ENCODE data around the gene FBXO21. TPM values are rescaled to one million over a fixed set of nuclear protein-coding genes. Genes with fewer than 3 reads are reported as not detected.
A peak's percentile ranks its signal among the peaks of the same experiment; 100 is the strongest.

FBXO21 gene
- total RNA-seq, 2 experiments from 2014 or later, result 34.4 to 60.8 TPM

DNA sequence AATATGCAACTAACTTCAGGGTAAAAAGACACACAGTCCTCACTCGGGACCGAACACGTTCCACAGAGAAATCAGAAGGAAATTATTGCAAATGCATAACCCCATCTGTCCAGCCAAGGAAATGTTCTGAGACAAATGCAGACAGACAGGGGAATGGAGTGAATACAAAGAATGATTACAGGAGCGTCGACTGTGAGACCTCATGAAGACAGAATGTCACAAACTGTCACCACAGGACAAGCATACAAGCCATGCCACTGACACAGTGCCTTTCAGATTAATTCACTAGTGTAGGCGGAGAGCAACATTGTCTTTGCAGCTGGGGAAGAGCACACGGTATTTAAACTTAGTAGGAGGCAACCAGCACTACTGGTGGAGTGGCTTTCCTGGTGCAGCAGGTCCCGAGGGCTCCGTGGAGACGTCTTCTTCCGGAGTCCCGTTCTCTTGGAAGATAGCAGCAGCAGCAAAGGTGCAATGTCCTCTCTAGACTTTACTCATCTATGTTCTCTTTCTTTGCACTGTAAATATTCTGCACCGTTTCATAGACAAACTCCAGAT lies 44.6 kb downstream of the FBXO21 start:
- H4K20me1 ChIP-seq (ENCODE audit: insufficient read depth, low read length), result no peaks in the 10 kb centered on the region; the same call in 1 of the 2 replicates
- no peaks in the 10 kb centered on the region for H3K9me3 ChIP-seq (ENCODE audit: low read length)
- H3K36me3 ChIP-seq (ENCODE audit: insufficient read depth, low read length), result peaks cover 62% of the 10 kb centered on the region
- H3K4me1 ChIP-seq (ENCODE audit: insufficient read depth, low read length, poor library complexity, severe bottlenecking), result no peaks in the 10 kb centered on the region
- no peak overlapping the region for H2AFZ ChIP-seq (ENCODE audit: low read length)
- no peaks in the 10 kb centered on the region for H3K9me2 ChIP-seq (ENCODE audit: insufficient read depth, low read length)
- intact Hi-C loops (cut with micrococcal nuclease; ENCODE audit: unreplicated experiment), result no loop called here
- TF ChIP-seq EZH2phosphoT487 (IDR thresholded peaks at IDR 0.05; ENCODE audit: borderline replicate concordance, low read depth, low read length), result no peak
- TF ChIP-seq, protein P1, sequence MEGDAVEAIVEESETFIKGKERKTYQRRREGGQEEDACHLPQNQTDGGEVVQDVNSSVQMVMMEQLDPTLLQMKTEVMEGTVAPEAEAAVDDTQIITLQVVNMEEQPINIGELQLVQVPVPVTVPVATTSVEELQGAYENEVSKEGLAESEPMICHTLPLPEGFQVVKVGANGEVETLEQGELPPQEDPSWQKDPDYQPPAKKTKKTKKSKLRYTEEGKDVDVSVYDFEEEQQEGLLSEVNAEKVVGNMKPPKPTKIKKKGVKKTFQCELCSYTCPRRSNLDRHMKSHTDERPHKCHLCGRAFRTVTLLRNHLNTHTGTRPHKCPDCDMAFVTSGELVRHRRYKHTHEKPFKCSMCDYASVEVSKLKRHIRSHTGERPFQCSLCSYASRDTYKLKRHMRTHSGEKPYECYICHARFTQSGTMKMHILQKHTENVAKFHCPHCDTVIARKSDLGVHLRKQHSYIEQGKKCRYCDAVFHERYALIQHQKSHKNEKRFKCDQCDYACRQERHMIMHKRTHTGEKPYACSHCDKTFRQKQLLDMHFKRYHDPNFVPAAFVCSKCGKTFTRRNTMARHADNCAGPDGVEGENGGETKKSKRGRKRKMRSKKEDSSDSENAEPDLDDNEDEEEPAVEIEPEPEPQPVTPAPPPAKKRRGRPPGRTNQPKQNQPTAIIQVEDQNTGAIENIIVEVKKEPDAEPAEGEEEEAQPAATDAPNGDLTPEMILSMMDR (conservative IDR thresholded peaks at IDR 0.05; ENCODE audit: low read length), result no peak
- no TSS peak for BruUV-seq (replicated peaks)
- POLR2A ChIA-PET, result no interaction called here
- no peak overlapping the region for H3K27ac ChIP-seq (ENCODE audit: low read depth, low read length, poor library complexity, severe bottlenecking)
- no peak overlapping the region for H3K4me2 ChIP-seq (ENCODE audit: low read length)
- no peak for DNase-seq (ENCODE audit: low spot score)
- CTCF ChIA-PET (ENCODE audit: unreplicated experiment), result no interaction called here
- H3K79me2 ChIP-seq (ENCODE audit: insufficient read depth, low read depth, low read length), result no peaks in the 10 kb centered on the region
- H3K4me3 ChIP-seq (ENCODE audit: low read depth, low read length, poor library complexity, severe bottlenecking), result no peak overlapping the region

DNA sequence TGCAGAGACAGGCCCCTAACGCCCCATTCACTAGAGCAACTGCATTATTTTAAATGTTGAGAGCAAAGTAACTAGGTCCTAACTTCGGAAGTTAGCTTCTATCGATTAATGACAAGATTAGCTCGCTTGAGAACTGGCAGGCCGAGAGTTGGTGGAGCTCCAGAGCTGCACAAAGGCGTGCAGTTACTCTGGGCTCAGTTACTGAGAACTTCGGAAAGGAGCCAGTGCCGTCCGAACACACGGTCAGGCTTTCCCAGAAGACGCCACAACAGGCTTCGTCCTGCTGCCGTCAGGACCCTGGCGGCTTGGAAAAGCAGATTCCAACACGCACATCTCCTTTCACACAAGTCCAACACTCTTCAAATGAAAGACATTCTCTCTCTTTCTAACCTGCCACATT lies 45.7 kb downstream of the FBXO21 start:
- Histone ChIP-seq H3K9me2 (ENCODE audit: insufficient read depth, low read length) (no peaks in the 10 kb centered on the region), H3K4me3 (ENCODE audit: low read depth, low read length, poor library complexity, severe bottlenecking) (no peak overlapping the region), H3K27ac (ENCODE audit: low read depth, low read length, poor library complexity, severe bottlenecking) (no peak overlapping the region), H3K36me3 (ENCODE audit: insufficient read depth, low read length) (peaks cover 52% of the 10 kb centered on the region), H2AFZ (ENCODE audit: low read length) (no peak overlapping the region), H3K9me3 (ENCODE audit: low read length) (no peaks in the 10 kb centered on the region), H3K4me1 (ENCODE audit: insufficient read depth, low read length, poor library complexity, severe bottlenecking) (no peaks in the 10 kb centered on the region), H3K4me2 (ENCODE audit: low read length) (no peak overlapping the region), H3K79me2 (ENCODE audit: insufficient read depth, low read depth, low read length) (no peaks in the 10 kb centered on the region), H4K20me1 (ENCODE audit: insufficient read depth, low read length) (no peaks in the 10 kb centered on the region)
- no peak for DNase-seq (ENCODE audit: low spot score)
- BruUV-seq (replicated peaks), result TSS peak; percentile 10
- TF ChIP-seq, protein P1 (conservative IDR thresholded peaks at IDR 0.05; ENCODE audit: low read length), result no peak
- TF ChIP-seq EZH2phosphoT487 (IDR thresholded peaks at IDR 0.05; ENCODE audit: borderline replicate concordance, low read depth, low read length), result no peak
- intact Hi-C loops (cut with micrococcal nuclease; ENCODE audit: unreplicated experiment), result no loop called here
- ChIA-PET CTCF (ENCODE audit: unreplicated experiment) (no interaction called here), POLR2A (no interaction called here)

DNA sequence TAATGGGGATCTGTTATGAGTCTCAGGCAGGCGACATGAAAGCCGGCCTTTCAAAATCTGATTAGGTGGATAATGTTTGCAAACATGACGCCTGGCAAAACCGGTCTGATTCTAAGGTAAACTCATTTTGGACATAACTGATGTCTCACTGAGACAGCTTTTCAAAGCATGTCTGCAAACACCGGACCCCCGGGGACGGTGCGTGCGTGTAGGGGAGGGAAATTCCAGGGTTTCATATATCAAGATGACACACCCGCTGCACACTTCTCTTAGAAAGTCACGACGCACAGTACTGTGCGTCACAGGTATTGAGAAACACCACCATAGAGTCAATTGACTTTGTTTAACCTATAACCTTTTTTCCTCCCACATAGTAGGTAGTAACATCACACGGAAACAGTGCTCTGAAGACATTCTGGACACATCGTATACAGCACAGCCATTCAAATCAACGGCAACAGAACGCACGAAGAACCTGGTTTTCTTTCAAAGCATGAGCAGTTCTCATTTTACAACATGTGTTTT lies 47.2 kb downstream of the FBXO21 start:
- CTCF ChIA-PET (ENCODE audit: unreplicated experiment), result no interaction called here
- no TSS peak for BruUV-seq (replicated peaks)
- Histone ChIP-seq H3K4me3 (ENCODE audit: low read depth, low read length, poor library complexity, severe bottlenecking) (no peak overlapping the region), H3K36me3 (ENCODE audit: insufficient read depth, low read length) (peaks cover 36% of the 10 kb centered on the region; the same call in 1 of the 2 replicates), H3K27ac (ENCODE audit: low read depth, low read length, poor library complexity, severe bottlenecking) (no peak overlapping the region), H2AFZ (ENCODE audit: low read length) (no peak overlapping the region), H4K20me1 (ENCODE audit: insufficient read depth, low read length) (no peaks in the 10 kb centered on the region), H3K4me2 (ENCODE audit: low read length) (no peak overlapping the region), H3K9me3 (ENCODE audit: low read length) (no peaks in the 10 kb centered on the region), H3K9me2 (ENCODE audit: insufficient read depth, low read length) (no peaks in the 10 kb centered on the region), H3K79me2 (ENCODE audit: insufficient read depth, low read depth, low read length) (no peaks in the 10 kb centered on the region), H3K4me1 (ENCODE audit: insufficient read depth, low read length, poor library complexity, severe bottlenecking) (no peaks in the 10 kb centered on the region)
- intact Hi-C loops (cut with micrococcal nuclease; ENCODE audit: unreplicated experiment), result no loop called here
- TF ChIP-seq, protein P1 (conservative IDR thresholded peaks at IDR 0.05; ENCODE audit: low read length), result no peak
- no peak for TF ChIP-seq EZH2phosphoT487 (IDR thresholded peaks at IDR 0.05; ENCODE audit: borderline replicate concordance, low read depth, low read length)
- POLR2A ChIA-PET, result no interaction called here
- no peak for DNase-seq (ENCODE audit: low spot score)

Measured in OCI-LY7 (cell line).